GM18526 (cell line): ENCODE data around the gene ALDH4A1.

Experiments used
- POLR2A ChIP-seq: IDR thresholded peaks from 3 replicates; pipeline ENCODE4 v1.6.1; 2011; ENCODE audit not compliant: insufficient read length; ENCODE audit errors: extremely low read depth

Gene ALDH4A1

DNA sequence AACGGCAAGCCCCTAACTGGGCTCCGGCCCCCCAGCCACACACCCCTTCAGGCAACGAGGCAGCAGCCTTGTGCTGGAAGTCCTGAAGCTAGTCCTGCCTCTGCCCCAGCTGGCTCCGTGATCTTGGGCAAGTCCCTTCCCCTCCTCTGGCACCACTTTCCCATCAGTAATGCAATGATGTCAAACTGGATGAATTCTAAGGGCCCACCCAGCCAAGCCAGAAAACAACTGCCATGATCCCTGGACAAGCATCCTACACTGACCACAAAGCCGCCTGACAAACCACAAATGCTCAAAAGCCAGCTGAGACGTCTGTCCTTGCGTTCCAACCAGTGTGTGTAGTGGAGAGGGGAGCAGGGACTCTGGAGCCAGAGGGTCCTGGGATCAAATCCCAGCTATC, 27.3 kb upstream of the ALDH4A1 start:
- no peak for TF ChIP-seq POLR2A

DNA sequence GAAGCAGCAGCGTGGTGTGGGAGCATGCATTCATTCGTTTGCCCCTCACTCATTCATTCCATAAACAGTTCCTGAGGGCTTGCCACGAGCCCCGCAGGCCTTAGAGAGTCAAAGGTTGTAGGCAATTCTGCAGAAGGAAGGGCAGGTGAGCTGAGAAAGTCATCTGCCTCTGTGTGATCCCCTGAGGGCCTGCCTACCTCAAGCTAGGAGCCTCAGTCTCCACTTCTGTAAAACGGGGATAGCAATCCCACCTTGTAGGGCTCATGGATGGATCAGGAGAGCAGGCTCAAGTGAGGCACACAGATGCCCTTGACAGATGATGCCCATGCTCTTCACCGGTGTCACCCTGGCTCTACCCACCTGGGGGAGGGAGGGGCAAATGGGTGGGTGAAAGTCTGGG, 26.6 kb upstream of the ALDH4A1 start:
- TF ChIP-seq POLR2A: no peak

DNA sequence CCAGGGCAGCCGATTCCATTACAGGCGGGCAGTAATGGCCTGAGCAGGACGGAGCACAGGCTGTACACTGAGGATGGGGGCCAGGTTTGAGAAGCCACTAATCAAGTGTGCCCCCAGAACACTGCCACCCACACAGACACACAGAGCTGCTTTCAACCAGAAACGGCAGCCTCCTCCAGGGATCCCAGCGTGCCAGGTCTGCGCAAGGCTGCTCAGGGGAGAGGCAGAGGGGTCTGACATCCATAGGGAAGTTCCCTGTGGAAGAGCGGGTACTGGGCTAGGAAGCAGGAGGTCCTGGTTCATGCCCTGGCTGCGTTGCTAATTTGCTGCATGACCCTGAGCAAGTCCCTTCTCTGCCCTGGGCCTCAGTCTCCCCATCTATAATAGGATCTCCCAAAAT, 26.1 kb upstream of the ALDH4A1 start:
- no peak for TF ChIP-seq POLR2A

DNA sequence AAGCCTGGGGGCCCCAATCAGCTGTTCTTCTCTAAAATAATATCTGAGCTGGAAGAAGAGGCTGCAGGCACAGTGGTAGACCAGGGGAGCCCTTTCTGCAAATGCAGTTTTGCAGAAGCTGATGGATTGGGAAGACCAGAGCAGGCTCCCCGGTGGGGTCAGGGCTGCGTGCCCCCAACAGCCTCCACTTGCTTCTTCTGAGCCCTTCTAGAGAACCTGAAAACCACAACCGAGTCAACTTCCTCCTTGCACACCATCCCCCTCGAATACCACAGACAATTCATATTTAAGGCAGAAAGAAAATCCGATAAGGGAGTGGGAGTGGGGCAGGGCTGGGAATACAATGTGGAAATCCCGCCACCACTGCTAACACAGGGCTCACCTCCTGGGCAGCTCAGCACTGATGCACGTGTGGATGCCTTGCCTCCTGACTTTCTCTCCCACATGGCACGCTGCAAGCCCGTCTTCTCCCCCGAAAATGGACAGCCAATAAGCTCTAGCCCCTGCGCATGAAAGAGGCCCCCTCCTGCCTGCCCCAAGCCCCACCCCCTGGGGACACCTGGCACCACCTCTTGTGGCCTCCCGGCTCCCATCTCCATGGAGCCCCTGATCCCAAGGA, 25.4 kb upstream of the ALDH4A1 start:
- TF ChIP-seq POLR2A: peak; percentile 32

DNA sequence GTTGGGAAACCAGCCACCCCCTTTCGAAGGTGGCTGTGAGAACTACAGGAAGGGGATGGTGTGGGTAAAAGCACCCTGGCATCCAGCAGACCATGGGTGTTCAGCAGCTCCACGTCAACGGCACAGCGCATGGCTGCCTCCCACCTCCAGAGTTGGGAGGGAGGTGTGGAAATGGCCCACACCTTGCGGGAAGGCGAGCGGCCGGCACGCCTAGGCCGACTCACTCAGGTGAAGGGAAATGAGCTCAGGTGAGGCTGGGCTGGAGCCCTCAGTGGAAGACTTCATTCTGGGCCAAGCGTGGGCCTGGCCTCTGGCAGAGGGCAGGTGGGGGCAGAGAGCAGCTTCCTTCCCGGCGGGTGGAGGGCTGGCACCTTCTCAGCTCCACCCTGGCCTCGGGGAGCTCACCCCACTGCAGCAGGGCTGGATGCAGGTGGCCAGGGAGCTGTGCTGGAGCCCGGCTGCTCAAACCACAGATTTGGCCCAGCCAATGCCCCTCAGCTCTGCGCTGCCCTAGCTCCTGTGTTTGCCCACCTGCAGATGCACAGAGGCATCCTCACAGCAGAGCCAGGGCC, 24.8 kb upstream of the ALDH4A1 start:
- TF ChIP-seq POLR2A: no peak

DNA sequence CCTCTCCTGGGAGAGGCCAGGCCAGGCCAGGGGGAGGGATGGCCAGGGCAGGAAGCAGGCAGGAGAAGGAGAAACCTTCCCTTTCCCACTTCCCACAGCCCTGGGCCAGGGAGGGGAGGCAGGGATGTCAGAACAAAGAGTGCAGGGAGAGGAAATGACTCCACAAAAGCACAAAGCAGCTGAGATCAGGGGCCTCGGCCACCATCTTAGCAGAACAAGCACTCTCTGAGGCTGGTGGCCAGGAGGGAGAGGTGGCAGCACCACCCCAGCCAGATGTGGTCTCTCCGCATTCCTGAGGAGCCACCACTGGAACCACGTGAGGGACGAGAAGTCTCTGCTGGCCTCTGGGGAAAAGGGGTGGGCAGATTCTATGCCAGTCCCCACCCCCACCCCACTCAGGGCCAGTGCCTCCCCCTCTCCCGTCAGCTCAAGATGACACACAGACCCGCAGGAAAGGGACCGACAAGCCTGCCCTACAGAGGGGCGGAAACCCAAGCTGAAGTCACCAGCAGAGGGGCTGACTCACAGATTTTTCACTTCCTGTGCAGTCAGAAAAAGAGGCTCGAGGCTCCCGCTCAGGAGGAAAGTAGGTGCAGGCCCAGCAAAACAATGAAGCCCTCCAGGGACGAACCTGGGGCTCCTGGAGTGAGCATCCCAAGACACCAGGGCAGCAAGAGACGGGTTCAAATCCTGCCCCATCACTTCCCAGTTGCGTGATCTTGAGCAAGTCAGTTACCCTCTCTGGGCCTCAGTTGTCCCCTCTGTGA, 24.1 kb upstream of the ALDH4A1 start:
- peak; percentile 57 for TF ChIP-seq POLR2A

DNA sequence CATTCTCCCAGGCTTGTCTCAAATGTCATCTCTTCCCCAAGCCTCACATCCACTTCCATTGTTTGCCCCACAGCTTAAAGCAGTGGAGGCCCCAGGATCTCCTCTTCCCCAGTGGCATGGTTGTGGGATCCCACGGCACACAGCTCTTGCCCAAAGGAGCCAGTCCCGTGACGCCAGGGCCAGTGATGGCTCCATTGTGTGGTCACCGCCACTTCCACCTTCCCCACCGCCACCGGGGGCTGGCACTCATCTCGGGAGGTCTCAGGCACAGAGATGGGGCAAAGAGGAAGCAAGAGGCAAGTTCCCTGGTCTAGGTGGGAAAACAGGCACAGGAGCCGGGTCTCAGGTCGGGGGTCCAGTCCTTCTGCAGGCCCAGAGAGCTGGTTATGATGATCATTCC, 22.9 kb upstream of the ALDH4A1 start:
- TF ChIP-seq POLR2A: no peak

DNA sequence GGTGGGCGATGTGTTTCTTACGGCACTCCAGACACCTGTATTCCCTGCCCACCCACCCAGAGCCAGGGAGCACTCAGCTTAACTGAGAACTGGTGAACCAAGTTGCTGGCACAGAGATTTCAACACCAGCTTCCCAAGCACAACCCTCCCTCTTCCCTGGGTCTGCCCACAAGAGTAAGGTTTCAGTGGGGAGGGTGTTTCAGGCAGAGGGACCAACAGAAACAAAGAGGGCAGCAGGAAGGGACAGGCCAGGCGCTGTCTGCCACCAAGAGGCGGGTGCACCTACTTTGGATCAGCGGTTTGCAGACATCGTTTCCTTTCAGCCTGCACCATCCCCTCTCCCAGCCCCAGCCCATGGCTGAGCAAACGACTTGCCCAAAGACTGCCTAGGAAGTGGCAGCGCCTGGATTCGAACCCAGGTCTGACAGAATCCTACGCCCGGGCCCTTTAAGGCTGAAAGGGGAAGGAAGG, 21.9 kb upstream of the ALDH4A1 start:
- no peak for TF ChIP-seq POLR2A

DNA sequence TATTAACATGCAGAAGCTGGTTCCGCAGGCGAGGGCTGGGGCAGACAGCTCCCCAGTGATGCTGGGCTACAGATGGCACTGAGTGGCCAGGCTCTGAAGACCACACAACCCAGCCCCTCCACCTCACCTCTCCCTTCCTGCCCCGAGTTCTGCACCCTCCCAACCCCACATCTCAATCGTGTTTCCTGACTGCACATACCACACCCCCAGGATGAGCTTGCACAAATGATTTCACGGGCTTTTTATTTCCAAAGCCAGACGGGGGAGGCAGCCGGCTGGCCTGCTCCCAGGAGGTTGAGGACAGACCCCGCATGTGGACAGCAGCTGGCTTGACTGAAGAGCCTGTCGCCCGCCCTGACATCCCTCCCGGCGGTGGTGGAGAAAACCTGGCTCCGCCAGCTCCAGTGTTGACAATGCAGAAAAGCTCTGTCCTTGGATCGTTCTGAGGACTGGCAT, 21.4 kb upstream of the ALDH4A1 start:
- no peak for TF ChIP-seq POLR2A

DNA sequence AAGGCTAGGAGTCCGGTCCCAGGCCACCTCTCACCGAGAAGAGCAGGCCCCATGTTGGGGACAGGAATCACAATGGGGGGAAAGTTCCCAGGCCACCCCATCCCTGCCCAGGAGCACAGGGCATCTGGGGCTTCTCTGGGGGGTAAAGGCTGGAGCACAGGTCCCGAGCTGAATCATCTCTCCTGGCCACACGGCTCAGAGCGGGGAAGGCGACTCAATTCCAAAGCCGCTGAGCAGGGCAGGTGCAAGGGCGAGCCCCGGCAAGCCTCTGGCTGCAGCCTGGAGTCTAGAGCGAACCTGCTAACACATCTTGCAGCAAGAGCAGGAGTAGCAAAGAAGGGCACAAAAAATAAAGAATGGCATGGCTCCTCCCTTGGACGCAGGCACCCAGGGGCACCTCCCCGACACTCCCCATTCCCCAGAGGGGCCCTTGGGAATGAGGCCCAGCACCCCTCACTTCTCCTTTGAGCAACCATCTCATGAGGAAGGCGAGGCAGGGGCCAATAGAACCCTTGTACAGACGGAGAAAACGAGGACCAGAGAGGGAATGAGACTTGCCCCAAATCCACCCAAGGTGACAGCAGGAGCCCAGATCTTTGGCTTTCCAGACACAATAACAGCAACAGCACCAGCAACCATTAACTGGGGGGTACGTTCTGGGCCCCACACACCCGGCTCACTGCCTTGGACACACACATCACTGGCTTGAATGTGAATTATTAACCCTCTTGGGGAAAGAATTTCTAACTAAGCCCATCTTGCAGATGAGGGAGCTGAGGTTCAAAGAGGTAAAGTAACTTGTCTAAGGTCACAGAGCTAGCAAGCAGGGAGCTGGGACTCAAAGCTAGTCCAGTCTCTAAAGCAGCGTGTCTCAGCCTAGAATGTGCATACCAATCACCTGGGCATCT, 20.7 kb upstream of the ALDH4A1 start:
- no peak for TF ChIP-seq POLR2A

DNA sequence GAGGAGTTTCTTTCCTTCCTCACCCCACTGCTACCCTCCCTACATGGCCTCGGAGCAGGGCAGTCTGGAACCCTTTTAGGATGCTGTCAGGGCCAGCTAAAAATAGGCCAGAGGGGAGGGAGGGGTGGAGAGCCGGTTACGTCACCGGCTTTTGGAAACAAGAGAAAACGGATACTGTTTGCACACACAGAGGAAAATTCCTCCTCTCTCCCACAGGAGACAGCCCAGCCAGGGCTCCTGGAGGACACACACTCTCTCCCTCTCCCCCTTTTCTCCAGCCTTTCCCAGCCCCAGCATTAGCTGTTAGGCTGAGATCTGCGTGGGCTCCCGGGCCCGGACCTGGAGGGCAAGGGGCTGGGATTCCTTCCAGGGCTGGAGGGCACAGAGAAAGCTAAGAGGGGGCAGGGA, 20.0 kb upstream of the ALDH4A1 start:
- TF ChIP-seq POLR2A: no peak

DNA sequence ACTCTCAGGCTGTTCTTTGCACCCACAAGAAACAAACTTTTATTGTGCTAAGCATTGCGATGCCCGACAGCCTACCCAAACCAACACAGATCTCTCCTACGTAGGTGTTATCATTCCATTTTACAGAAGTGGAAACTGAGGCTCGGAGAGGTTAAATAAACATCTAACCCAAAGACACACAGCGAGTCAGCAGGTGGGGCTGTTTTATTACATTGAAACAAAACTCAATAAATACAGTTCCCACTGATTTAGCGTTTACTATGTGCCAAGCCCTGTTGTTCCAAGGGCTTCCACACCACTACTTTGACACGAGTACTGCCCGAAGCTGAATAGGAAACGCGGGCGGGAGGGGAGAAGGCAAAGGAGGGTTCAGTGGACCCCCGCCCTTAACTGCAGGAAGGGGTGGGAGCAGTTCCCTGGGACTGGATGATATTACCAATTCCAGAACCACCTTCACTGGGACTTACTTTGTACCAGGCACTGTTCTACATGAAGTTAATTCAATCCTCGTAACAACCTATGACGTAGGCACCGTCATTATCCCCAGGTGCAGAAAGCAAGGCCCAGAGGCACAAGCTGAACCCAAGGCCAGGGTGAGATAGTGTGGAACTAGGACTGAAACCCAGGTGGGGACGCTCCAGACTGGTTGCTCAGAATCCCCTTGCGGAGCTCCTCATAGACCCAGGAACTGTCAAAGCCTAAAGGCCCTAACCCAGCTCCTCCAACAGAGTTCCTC, 19.3 kb upstream of the ALDH4A1 start:
- TF ChIP-seq POLR2A: no peak

DNA sequence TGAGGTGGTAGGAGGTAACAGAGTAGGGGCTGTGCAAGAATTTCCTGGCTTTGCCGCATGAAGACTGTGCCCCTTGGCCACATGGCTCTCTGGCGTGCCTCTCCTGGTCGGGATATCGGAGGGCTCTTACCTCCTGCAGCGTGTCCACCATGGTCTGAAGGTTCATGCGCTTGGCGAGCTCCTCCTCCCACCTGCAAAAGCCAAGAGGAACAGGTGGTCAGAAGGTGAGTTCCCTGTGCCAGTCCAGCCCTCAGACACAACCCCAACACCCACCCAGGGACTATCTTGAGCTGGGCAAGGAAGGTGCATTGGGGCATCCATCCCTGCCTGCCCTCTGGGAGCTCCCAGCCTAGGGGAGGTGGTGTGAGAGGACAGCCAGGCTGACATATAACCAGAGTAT, 18.6 kb upstream of the ALDH4A1 start:
- TF ChIP-seq POLR2A: no peak

DNA sequence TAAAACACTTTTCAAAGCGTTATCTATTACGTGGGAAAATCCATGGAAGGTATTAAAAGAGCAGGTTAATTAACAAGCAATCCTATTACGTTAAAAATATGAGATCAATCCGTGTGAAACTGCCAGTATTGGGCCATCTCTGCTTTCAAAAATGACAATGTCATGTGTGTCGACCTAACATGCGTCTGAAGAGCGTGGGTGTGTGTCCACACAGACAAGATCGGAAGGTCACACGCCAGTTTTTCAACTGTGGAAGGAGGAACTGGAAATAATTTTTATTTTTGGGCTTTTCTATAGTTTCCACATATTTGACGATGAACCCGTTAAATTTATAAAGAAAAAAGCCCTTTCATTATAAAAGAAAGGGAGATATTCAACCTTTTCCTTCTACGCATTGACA, 17.6 kb upstream of the ALDH4A1 start:
- no peak for TF ChIP-seq POLR2A
